HG03095 (cell line): ENCODE data around the gene GPR156.
"Not testable (repeated sequence)": the region's sequence is repeated elsewhere in the genome, so short reads cannot be mapped to it uniquely, and the experiment has no call there.

Source experiments
- ATAC-seq: cut with Tn5 transposase; IDR thresholded peaks from one replicate; pipeline ENCODE4 v1.9.1; 2021; ENCODE audit warnings: moderate library complexity; ENCODE audit not compliant: unreplicated experiment

GPR156 gene

DNA sequence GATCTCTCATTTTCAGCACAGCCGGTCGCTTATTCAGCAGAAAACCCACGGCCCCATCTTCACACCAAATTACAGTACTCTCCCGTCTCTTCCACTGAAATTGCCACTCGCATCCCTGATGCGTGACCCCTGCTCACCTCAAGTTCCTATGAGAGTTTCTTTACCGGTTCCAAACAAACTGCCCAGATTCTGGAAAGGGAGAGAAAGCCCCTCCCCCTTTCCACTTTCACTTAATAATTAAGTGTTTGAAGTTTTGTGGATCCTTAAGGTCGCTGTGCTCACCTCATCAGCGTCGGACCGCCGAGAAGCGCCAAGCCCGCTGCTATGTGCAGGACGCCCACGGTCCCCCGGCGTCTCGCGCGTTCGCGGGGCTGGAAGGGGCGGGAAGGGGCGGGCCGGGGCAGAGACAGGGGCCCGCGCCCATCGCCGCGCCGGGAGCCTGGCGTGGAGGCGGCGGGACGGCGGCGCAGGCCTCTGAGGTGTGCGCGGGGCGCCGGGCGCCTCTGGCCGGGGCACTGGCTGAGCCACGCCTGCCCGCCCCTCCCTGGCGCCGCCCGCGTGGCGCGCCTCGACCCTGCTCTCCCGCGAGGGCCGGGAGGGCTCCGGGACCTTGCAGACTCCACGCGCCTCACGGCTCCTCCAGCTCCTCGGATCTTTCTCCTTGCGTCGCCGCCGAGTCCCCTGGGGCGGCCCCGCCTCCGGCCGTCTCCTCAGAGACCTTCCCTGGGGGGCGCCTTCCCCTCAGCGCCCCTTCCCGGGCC lies at the start of gene GPR156:
GPR156 (minus strand) TSS at position 476 of the 761 bp plus-strand sequence. CDS start 41,124 bp downstream, outside the sequence.
- no peak for ATAC-seq

DNA sequence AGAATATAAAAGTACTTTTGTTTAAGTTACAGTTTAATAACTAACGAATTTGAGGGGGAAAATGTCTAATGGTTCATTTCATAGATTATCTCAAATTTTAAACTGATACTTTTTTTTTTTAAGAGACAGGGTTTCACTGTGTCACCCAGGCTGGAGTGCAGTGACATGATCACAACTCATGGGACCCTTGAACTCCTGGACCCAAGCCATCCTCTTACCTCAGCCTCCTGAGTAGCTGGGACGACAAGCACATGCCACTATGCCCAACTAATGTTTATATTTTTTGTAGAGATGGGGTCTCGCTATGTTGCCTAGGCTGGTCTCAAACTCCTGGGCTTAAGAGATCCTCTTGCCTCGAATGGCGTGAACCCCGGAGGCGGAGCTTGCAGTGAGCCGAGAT lies 47.6 kb upstream of the GPR156 start:
- ATAC-seq: no peak

DNA sequence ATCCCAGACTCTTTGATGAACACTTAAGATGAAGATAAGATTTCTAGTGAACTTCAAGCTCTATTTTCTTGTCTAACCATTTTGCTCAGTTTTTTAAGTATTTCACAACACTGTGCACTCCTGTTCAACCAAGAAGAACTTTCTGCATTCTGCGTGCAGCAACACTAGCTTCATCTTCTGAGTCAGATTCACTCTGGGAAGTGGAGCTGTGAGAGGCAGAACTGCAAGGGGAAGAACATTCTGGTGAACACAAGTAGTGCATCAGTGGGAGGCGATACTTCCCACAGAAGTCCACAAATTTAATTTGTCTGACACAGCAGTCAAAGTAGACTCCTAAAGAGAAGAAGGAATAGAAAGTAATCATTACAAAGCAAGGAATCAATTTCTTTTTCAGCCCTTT lies 46.1 kb upstream of the GPR156 start:
- no peak for ATAC-seq

DNA sequence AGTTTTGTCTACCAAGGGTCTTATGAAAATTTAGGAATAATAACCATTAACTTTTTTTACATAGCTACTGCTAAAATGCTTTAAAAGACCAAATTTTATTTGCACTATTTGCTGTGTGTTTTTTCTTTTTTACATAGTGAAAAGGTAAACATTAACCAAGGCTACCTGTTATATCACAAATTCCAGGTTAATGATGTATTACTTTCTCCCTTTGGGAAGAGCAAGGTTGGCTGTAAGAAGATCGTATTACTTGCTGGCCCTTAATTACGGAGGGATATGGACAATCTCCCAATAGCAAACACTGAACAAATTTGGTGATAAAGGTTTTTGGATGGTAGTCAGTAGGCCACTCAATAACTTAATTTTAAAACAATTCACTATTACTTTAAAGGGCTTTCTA lies 41.8 kb upstream of the GPR156 start:
- ATAC-seq: no peak

DNA sequence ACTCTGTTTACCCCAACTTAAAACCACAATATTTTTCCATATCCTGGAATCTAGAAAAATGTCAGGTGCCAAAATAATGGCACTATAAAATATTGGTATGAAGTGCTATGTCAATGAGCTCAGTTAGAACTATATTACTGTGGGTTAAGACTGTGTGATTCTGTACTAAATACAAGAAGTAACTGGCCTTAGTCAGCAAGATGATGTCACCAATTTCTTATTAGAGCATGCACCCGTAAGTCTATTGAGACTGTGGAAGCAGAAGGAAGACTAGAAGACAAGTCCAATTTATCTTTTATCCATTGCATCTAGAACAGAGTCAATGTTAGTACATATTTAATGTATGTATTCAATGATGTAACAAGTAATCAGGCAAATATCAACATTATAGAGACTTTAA lies 39.2 kb upstream of the GPR156 start:
- ATAC-seq: no peak

DNA sequence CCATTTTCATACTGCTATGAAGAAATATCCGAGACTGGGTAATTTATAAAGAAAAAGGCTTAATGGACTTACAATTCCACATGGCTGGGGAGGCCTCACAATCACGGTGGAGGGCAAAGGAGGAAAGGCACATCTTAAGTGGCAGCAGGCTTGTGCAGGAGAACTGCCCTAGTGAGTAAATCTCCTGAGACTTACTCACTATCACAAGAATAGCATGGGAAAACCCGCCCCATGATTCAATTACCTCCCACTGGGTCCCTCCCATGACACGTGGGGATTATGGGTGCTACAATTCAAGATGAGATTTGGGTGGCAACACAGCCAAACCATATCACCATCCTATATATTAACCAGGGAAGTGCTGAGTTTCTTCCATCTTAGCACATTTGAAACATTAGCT lies 38.7 kb upstream of the GPR156 start:
- ATAC-seq: not testable (repeated sequence)

DNA sequence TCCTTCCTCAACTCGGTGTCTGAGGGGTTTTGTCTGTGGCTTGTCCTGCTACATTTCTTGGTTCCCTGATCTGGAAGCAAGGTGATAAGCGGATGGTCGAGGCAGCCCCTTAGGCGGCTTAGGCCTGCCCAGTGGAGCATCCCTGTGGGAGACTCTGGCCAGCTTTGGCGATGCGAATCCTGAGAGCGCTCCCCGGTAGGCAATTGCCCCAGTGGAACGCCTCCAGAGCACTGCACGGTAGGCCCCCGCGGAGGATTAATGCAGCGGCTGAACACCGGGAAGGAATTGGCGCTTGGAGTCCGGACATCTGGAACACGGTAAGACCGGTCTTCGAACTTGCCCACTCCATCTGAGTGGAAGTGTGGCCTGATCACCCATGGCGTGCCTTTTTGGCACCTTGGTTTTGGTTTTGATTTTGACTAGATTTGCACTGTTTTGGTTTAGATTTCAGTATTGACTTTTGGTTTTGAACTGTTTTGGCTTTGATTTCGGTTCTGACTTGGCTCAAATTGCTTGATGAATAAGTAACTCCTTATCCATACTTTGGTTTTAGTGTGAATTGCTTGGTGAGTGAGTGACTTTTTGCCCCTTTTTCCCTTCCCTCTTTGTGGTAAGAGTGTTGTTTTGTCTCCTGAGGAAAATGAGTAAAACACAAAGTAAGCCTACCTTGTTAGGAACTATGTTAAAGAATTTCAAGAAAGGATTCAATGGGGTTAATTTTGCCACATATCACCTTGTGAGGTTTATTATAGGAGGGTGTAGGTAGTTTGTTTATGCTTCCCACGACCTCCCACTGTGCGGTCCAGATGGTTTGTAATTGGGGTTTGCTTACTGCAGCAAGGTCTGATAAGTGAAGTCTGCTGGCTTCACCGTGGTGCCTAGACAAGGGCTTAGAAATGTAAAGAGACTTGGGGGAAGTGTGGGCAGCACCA lies 27.1 kb upstream of the GPR156 start:
- ATAC-seq: no peak

DNA sequence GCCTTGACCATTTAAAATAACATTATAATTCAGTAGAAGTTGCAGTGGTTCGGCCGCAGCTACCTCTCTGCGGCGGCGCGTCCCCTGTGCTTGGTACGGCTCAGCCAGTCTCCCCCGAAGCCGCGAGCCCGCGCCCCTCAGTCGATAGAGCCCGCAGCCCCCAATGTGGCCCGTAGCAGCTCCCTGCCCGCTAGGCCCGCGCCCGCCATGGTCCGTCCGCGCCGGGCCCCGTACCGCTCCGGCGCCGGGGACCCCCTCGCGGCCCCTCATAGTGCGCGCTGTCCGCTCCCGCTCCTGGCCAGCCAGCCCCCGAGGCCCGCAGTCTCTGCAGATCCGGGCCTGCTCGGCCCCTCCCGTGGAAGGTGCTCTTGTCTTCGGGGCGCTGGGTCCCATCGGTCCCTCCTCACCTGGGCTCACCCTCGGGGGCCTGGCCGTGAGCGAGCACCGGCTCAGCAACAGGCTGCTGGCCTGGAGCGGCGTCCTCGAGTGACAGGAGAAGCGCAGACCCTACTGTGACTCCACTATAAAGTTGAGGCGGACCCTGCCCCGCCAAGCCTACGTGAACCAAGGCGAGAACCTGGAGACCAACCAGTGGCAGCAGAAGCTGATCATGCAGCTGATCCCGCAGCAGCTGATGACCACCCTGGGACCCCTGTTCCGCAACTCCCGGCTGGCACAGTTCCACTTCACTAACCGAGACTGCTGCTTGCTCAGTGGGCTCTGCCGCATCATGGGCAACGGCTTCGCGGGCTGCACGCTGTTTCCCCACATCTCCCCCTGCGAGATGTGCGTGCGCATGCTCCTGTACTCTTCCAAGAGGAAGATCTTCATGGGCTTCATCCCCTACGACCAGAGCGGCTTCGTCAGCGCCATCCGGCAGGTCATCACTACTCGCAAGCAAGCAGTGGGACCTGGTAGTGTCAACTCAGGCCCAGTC lies 21.8 kb upstream of the GPR156 start:
- no peak for ATAC-seq

DNA sequence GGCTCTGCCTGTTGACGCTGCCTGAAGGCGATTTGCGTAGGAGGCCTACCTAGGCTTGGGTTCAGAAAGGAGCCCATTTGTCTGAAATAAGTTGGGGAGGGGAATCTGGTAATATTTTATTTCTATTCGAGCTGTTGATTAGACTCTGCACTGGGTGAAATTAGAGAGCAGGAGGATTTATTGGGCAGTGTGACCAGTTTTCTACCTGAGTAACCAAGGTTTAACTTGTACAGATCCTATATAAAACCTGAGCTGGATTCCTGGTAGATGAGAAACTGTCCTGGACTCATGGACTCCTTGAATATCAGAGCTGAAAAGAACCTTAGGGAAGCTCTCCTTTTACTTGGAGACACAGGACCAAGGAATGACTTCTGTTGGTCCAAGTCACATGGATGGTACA lies 19.6 kb upstream of the GPR156 start:
- no peak for ATAC-seq

DNA sequence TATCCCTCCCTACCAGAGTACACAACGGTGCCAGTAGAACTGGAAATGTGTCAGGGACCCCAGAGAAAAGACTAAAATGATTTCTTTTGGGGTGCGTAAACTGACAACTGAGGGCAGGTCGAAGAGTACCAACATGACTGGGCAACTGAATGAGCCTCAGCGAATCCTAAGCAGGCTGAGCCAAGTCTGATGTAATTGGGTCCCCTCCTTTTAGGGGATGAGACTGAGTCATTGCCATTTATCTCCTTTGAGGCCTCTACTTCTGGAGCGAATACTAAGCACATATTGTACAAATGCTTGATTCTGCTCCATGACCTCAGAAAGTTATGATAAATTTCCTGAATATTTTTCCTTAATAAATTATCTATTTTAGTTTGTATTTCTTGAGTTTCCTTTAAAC lies 17.3 kb upstream of the GPR156 start:
- no peak for ATAC-seq

DNA sequence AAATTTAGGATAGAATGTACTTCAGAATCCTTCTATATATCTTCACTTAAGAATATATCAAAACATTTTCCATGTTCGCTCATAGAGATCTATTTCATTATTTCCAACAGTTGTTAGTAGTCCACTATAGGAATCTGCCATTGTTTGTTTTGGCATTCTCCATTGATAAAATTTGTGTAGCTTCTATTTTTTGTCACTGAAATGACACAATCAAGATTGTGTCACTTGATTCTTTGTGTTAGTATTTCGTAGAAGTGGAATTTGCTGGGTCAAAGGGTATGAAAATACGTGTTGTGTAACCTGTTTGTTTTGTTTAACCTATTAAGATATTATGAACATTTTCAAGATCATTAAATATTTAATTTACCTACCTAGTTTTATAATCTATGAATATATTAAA lies 15.9 kb upstream of the GPR156 start:
- ATAC-seq: no peak

DNA sequence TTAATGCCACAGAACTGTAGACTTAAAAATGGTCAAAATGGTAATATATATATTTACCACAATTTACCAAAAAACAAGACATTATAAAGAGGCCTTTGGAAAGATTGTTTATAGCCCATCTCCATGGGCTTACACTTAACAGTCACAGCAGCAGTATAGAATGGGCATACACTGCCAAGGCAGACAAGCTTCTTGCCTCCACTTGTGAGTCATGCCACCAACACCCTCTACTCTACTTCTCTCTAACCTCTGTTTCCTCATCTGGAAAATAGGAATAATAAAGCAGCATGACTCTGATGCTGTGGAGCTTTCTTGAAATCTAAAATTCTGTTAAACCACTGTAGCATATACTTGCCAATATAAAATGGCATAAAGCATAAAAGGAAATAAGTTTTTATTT lies 14.4 kb upstream of the GPR156 start:
- ATAC-seq: no peak

DNA sequence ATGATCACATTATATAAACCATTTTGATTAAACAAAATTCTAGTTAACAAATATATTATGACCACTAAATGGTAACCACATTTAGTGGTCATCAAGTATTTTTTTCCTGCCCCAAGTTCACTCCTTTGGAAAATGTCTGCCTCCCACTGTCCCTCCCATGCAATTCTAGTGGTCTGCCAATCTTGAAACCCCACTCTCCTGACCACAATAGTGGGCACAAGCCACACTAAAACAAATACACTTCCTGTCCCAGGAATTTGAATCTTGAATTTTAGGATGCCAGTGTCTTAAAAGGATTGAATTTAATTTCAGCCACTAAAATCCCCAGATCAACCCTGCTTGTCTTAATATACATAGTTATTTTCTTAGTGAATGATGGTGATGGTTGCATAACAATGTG lies 14.0 kb upstream of the GPR156 start:
- no peak for ATAC-seq

DNA sequence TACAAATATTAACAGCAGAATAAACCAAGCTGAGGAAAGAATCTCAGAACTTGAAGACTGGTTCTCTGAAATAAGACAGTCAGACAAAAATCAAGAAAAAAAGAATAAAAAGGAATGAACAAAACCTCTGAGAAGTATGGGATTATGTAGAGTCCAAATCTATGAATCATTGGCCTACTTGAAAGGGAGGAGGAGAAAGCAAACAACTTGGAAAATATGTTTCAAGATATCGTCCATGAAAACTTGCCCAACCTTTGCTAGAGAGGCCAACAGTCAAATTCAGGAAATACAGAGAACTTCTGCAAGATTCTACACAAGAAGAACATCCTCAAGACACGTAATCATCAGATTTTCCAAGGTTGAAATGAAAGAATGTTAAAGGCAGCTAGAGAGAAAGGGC lies 6.5 kb upstream of the GPR156 start:
- not testable (repeated sequence) for ATAC-seq

DNA sequence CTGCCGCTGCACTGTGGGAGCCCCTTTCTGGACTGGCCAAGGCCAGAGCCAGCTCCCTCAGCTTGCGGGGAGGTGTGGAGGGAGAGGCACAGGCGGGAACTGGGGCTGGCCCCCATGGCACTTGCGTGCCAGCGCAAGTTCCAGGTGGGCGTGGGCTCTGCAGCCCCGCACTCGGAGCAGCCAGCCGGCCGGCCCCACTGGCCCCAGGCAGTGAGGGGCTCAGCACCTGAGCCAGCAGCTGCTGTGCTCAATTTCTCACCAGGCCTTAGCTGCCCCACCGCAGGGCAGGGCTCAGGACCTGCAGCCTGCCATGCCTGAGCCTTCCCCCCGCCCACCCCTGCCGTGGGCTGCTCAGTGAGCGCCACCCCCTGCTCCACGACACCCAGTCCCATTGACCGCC lies 4.6 kb upstream of the GPR156 start:
- no peak for ATAC-seq

DNA sequence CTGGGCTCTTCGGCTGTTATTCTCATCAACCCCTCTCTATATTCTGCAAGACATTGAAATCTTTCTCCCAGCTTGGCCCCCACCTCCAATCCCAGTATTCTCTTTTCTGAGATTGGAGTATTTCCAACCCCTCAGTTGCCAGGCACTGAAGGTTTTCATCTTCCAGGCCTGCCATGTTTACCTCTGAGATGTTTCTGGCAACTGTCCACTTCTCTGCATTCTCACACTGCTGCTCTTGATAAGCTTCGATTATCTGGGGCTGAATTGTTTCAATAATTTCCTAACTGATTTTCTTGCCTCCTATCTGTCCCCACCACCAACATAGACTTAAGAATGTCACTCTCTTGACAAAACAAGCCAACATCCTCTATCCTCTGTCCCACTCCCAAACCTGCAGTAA lies 1.4 kb upstream of the GPR156 start:
- no peak for ATAC-seq

DNA sequence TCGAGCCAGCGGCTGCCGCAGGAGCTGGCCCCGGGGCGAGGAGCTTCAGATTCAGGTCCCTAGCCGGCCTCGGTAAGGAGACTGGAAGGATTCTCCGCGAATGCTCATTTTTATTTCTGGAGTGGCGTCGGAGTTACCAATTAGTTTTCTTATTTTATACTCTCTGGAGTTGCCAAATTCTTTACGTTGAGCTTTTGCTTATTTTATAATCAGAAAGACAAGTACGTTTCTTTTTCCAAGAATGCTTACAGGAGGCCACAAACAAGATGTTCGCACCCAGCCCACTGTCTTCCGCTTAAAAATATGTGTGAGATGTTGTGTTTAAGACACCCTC lies 453 bp upstream of the GPR156 start:
- no peak for ATAC-seq

DNA sequence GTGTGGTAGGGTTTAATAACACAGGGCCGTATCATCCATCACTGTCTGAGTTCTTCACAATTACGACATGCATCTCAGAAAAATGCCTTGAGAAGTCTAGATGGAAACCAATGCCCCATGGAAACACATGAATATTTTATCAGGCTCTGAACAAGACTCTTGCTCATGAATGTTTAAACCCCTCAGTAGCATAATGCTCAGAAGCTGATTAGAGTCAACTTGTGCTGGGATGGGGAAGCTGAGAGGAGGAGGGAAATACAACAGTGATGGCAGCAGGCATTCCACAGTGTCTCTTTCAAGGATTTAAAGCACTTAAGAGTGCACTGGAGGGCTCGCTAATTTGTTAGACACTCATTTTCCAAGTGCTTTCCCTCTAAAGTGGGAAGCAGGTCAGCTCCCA lies 3.8 kb downstream of the GPR156 start:
- no peak for ATAC-seq

DNA sequence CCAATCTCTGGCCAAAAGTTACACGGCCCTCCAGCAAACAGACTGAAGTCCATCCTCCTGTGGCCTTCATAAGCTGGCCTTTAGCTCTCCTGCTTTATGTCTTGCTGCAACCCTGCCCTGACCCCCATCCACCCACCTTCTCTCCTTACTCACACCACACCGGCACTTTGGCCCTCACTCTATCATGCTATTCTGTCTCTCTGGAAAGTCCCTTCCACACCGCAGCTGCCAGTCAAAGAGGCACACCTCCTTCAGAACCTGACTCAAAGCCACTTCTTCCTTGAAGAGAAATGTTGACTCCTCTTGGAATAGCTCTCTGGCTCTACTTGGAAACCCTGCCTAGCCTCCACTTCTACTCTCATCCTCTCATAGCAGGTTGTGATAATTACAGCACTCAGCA lies 4.5 kb downstream of the GPR156 start:
- no peak for ATAC-seq

DNA sequence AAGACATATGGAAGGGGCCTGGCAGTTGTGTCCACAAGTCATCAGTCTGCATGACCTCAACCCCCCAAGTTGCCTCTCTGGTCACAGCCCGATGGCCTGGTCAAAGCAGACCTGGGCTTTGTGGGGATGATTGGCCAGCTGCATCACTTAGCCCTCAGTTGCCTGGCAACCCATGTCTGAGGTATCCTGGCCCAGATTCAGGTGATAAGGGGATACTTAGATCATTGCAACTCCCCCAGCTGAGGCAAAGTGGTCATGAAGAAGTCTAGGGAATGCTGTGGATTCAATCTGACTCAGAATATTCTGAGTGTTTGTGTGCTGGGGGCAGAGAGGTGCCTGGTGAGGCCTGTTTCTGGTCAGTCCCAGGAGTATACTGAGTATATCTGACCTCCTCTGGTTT lies 5.0 kb downstream of the GPR156 start:
- ATAC-seq: no peak

DNA sequence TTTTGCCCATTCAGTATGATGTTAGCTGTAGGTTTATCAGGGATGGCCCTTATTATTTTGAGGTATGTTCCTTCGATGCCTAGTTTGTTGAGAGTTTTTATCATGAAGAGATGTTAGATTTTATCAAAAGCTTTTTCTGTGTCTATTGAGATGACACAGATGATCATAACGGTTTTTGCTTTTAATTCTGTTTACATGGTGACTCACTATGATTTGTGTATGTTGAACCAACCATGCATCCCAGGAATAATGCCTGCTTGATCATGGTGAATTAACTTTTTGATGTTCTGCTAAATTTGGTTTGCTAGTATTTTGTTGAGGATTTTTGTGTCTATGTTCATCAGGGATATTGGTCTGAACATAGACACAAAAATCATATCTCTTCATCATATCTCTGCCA lies 8.3 kb downstream of the GPR156 start:
- ATAC-seq: no peak
